ENCODE data around the gene RGN. TPM values are rescaled to one million over a fixed set of nuclear protein-coding genes. Genes with fewer than 3 reads are reported as not detected.
"Not testable (repeated sequence)": the region's sequence is repeated elsewhere in the genome, so short reads cannot be mapped to it uniquely, and the experiment has no call there.

RGN gene
- total RNA-seq, 2 donors from 2014 or later: 7.3 to 14.1 TPM

- Histone ChIP-seq H3K27ac (no peak overlapping the region), H3K4me1 (no peaks in the 10 kb centered on the region), H3K9me3 (no peaks in the 10 kb centered on the region), H3K27me3 (no peaks in the 10 kb centered on the region), H3K36me3 (no peaks in the 10 kb centered on the region), H3K4me3 (no peak overlapping the region)
- no peak for TF ChIP-seq CTCF (IDR thresholded peaks at IDR 0.05)
- no peak for DNase-seq (ENCODE audit: low spot score)
Observed at GRCh38 chrX:47101206-47101605, 23.0 kb downstream of the RGN start.

- H3K4me1 ChIP-seq; H3K27ac ChIP-seq; H3K27me3 ChIP-seq; H3K9me3 ChIP-seq; H3K4me3 ChIP-seq; H3K36me3 ChIP-seq; DNase-seq (ENCODE audit: low spot score): not testable (repeated sequence)
Observed at GRCh38 chrX:47110936-47111615, 32.8 kb downstream of the RGN start.

GRCh38 chrX:47112316-47112954 lies 34.2 kb downstream of the RGN start:
- H3K27me3 ChIP-seq: no peaks in the 10 kb centered on the region
- H3K36me3 ChIP-seq: no peaks in the 10 kb centered on the region
- no peak for TF ChIP-seq CTCF (IDR thresholded peaks at IDR 0.05)
- no peaks in the 10 kb centered on the region for H3K4me1 ChIP-seq
- H3K9me3 ChIP-seq: peaks cover 0 to 6% of the 10 kb centered on the region in 2 donors
- no peak overlapping the region for H3K4me3 ChIP-seq
- DNase-seq (ENCODE audit: low spot score): no peak
- no peak overlapping the region for H3K27ac ChIP-seq

DNA sequence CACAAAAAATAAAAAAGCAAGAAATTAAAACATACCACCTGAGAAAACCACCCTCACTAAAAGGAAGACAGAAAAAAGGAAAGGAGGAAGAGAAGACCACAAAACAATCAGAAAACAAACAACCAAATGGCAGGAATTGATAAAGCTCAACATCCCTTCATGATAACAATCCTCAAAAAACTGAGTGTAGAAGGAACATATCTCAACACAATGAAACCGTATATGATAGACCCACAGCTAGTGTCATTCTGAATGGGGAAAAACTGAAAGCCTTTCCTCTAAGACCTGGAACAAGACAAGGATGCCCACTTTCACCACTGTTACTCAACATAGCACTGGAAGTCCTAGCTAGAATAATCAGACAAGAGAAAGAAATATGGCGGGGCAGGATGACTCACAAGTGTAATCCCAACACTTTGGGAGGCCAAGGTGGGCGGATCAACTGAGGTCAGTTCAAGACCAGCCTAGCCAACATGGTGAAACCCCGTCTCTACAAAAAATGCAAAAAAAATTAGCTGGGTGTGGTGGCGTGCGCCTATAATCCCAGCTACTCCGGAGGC lies 38.4 kb downstream of the RGN start:
- not testable (repeated sequence) for H3K27me3 ChIP-seq; DNase-seq (ENCODE audit: low spot score); H3K4me1 ChIP-seq; H3K9me3 ChIP-seq; H3K27ac ChIP-seq; H3K4me3 ChIP-seq; H3K36me3 ChIP-seq

- H3K27me3 ChIP-seq; DNase-seq (ENCODE audit: low spot score); H3K4me3 ChIP-seq; H3K27ac ChIP-seq; H3K36me3 ChIP-seq; H3K9me3 ChIP-seq; H3K4me1 ChIP-seq: not testable (repeated sequence)
Observed at GRCh38 chrX:47124466-47124865, 46.2 kb downstream of the RGN start.

GRCh38 chrX:47129157-47129898 lies 51.1 kb downstream of the RGN start:
- TF ChIP-seq CTCF (IDR thresholded peaks at IDR 0.05): no peak
- no peaks in the 10 kb centered on the region for H3K27me3 ChIP-seq
- peak; percentile 95 for DNase-seq (ENCODE audit: low spot score)
- H3K27ac ChIP-seq: peak overlapping the region; percentile 76 to 78
- H3K4me3 ChIP-seq: peak overlapping the region; percentile 44 to 55
- no peaks in the 10 kb centered on the region for H3K9me3 ChIP-seq
- H3K36me3 ChIP-seq: no peaks in the 10 kb centered on the region
- peaks cover 0 to 6% of the 10 kb centered on the region in 2 donors for H3K4me1 ChIP-seq

DNA sequence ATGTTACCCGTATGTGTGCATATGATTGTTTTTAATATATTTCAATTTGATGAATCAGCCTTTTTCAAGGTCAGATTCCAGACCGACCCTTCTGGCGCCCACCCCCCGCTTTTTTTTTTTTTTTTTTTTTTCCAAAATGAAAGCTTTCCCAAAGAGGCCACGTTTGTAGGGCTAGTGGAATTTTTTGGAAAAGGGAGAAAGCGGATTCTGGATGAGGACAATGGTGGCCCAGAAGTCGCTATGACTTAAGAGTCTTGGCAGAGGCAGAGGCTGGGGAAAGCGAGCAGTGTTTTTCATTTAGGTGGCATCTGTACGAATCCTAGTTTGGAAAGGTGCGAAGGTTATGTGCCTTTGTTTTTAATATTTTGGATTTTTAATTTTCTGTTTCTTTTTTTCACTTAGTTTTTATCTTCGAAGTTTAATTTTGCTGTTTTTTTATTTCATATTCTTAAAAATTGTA lies 51.7 kb downstream of the RGN start:
- Histone ChIP-seq H3K4me3 (peak overlapping the region; percentile 44 to 55), H3K27me3 (no peaks in the 10 kb centered on the region), H3K27ac (peak overlapping the region; percentile 76 to 78), H3K4me1 (peaks cover 0 to 6% of the 10 kb centered on the region in 2 donors), H3K9me3 (no peaks in the 10 kb centered on the region), H3K36me3 (no peaks in the 10 kb centered on the region)
- TF ChIP-seq CTCF (IDR thresholded peaks at IDR 0.05): no peak
- DNase-seq (ENCODE audit: low spot score): no peak
